COR-L47 (cell line): Measurements from ENCODE around the gene SGO1.

ENCODE experiments used
- DNase-seq: peaks from one replicate; lab custom pipeline; 2025; lab: John Stamatoyannopoulos, UW

SGO1 gene

GRCh38 chr3:20154928-20155327 is 31.1 kb downstream of the SGO1 start:
- no peak for DNase-seq

GRCh38 chr3:20154078-20154477 is 31.9 kb downstream of the SGO1 start:
- no peak for DNase-seq

GRCh38 chr3:20148466-20148865 is 37.5 kb downstream of the SGO1 start:
- DNase-seq = no peak

- DNase-seq = no peak
Observed at GRCh38 chr3:20147361-20147760, 38.6 kb downstream of the SGO1 start.

- DNase-seq = no peak
Observed at GRCh38 chr3:20146301-20146700, 39.7 kb downstream of the SGO1 start.

- no peak for DNase-seq
Observed at GRCh38 chr3:20145874-20146273, 40.1 kb downstream of the SGO1 start.

GRCh38 chr3:20143519-20143918 is 42.5 kb downstream of the SGO1 start:
- DNase-seq = no peak

- DNase-seq = no peak
Observed at GRCh38 chr3:20142517-20142916, 43.5 kb downstream of the SGO1 start.

GRCh38 chr3:20141851-20142250 is 44.2 kb downstream of the SGO1 start:
- DNase-seq = no peak

GRCh38 chr3:20141316-20141715 is 44.7 kb downstream of the SGO1 start:
- DNase-seq = no peak

- no peak for DNase-seq
Observed at GRCh38 chr3:20140881-20141280, 45.1 kb downstream of the SGO1 start.

- DNase-seq = no peak
Observed at GRCh38 chr3:20137647-20138046, 48.4 kb downstream of the SGO1 start.

GRCh38 chr3:20136231-20136630 is 49.8 kb downstream of the SGO1 start:
- DNase-seq = no peak

- DNase-seq = no peak
Observed at GRCh38 chr3:20130106-20130505, 55.9 kb downstream of the SGO1 start.

- no peak for DNase-seq
Observed at GRCh38 chr3:20128358-20128757, 57.6 kb downstream of the SGO1 start.

- no peak for DNase-seq
Observed at GRCh38 chr3:20125897-20126296, 60.1 kb downstream of the SGO1 start.

- DNase-seq = no peak
Observed at GRCh38 chr3:20125289-20125688, 60.7 kb downstream of the SGO1 start.

GRCh38 chr3:20123131-20123652 is 62.8 kb downstream of the SGO1 start:
- no peak for DNase-seq

- DNase-seq = no peak
Observed at GRCh38 chr3:20121088-20121487, 64.9 kb downstream of the SGO1 start.
